K562 (cell line): ENCODE measurements around the gene EXD2. TPM values are rescaled to one million over a fixed set of nuclear protein-coding genes. Genes with fewer than 3 reads are reported as not detected.

Experiments
- ATF7 ChIP-seq: fragments of 450-650 bp; IDR thresholded peaks from 2 replicates; pipeline ENCODE4 v1.7.1; 2014; ENCODE audit warnings: mild to moderate bottlenecking, moderate library complexity
- C11orf30 ChIP-seq: fragments of 450-650 bp; IDR thresholded peaks from 2 replicates; pipeline ENCODE4 v1.6.1; 2016; ENCODE audit warnings: low read depth, mild to moderate bottlenecking
- CBX5 ChIP-seq: IDR thresholded peaks from 2 replicates; pipeline ENCODE4 v1.6.1; 2014; ENCODE audit warnings: low read depth, borderline replicate concordance
- ESRRA ChIP-seq: fragments of 450-650 bp; IDR thresholded peaks from 2 replicates; pipeline ENCODE4 v1.6.1; 2014; ENCODE audit warnings: low read depth, mild to moderate bottlenecking, moderate library complexity, borderline replicate concordance
- KLF10 ChIP-seq: fragments of 250-450 bp; sonication (Bioruptor Pico); IDR thresholded peaks from 2 replicates; pipeline ENCODE4 v1.6.1; 2021; ENCODE audit warnings: matching md5 sums
- NFYB ChIP-seq: IDR thresholded peaks from 2 replicates; pipeline ENCODE4 v1.6.1; 2011; ENCODE audit warnings: mild to moderate bottlenecking, moderate library complexity; ENCODE audit not compliant: insufficient read length; ENCODE audit errors: extremely low read depth
- RBBP5 ChIP-seq: fragments of 200-600 bp; sonication (generic); IDR thresholded peaks from 2 replicates; pipeline ENCODE4 v1.6.1; 2012; ENCODE audit warnings: borderline replicate concordance, mild to moderate bottlenecking, low read length, control low read depth, inconsistent platforms; ENCODE audit not compliant: insufficient read depth, poor library complexity, severe bottlenecking
- SP1 ChIP-seq: sonication (generic); formaldehyde crosslinking; IDR thresholded peaks from 2 replicates; pipeline ENCODE4 v1.8.1; 2022; ENCODE audit warnings: mild to moderate bottlenecking, missing genetic modification reagents
- TBP ChIP-seq: optimal IDR thresholded peaks from 2 replicates; pipeline ENCODE3; 2011; ENCODE audit warnings: low read depth, low read length, improper control_type of control experiment
- TCF7L2 ChIP-seq: fragments of 150-350 bp; IDR thresholded peaks from 2 replicates; pipeline ENCODE4 v1.6.1; 2016; ENCODE audit warnings: low read depth, mild to moderate bottlenecking, low read length, moderate library complexity
- YBX1 ChIP-seq: fragments of 450-650 bp; IDR thresholded peaks from 2 replicates; pipeline ENCODE4 v1.7.1; 2016; ENCODE audit warnings: mild to moderate bottlenecking
- ZFX ChIP-seq: sonication (generic); formaldehyde crosslinking; IDR thresholded peaks from 2 replicates; pipeline ENCODE4 v1.8.0; 2022; ENCODE audit warnings: mild to moderate bottlenecking, missing genetic modification reagents, moderate library complexity
- ZNF24 ChIP-seq: fragments of 450-650 bp; IDR thresholded peaks from 2 replicates; pipeline ENCODE4 v1.6.1; 2016
- ZNF263 ChIP-seq: sonication (generic); formaldehyde crosslinking; IDR thresholded peaks from 2 replicates; pipeline ENCODE4 v1.8.0; 2022; ENCODE audit warnings: mild to moderate bottlenecking, missing genetic modification reagents, borderline replicate concordance
- polyA plus RNA-seq, 8 experiments: library from polyadenylated mRNA; depleted of rRNA in 4 of 8; stranded (reverse) in 5 of 8; unstranded in 3 of 8; fragments of >200 nt; fragmentation: Nextera tagmentation in 2 of 8; fragmentation: Illumina TruSeq in 1 of 8; extraction: Ambion mirVana in 2 of 8; extraction: Trizol in 1 of 8; gene quantifications; 2 replicates each; pipeline versions ENCODE4 v1.2.1 to v1.2.3, GENCODE V29; 2011 to 2014; ENCODE audit warnings: inconsistent platforms in 1 of 8, missing spikeins in 1 of 8
- total RNA-seq, 7 experiments: library from RNA; depleted of rRNA in 6 of 7; stranded (reverse); fragments of >200 nt in 6 of 7; fragmentation: Illumina TruSeq in 2 of 7; extraction: Trizol in 2 of 7; gene quantifications; 2 replicates each; pipeline versions ENCODE4 v1.2.1 to v1.2.3, GENCODE V29; 2011 to 2021; ENCODE audit warnings: low replicate concordance in 1 of 7
- TF ChIP-seq, protein P1 (sequence below), 2 experiments: fragments of 150-350 bp in 1 of 2; IDR thresholded peaks; 2 replicates each; pipeline ENCODE4 v1.6.1; 2012 to 2016; ENCODE audit warnings: low read depth in 2 of 2, low read length in 2 of 2, mild to moderate bottlenecking in 1 of 2, moderate library complexity in 1 of 2
- TF ChIP-seq, protein P2 (sequence below): IDR thresholded peaks from 2 replicates; pipeline ENCODE4 v1.6.1; 2011; ENCODE audit warnings: borderline replicate concordance, low read depth, mild to moderate bottlenecking, moderate library complexity, low read length; ENCODE audit not compliant: insufficient read depth, poor library complexity, severe bottlenecking
- TF ChIP-seq, protein P3 (sequence below): sonication (generic); formaldehyde crosslinking; IDR thresholded peaks from 2 replicates; pipeline ENCODE4 v1.8.0; 2023; ENCODE audit warnings: mild to moderate bottlenecking, missing genetic modification reagents

Gene EXD2
- total and polyA plus RNA-seq, 9 of the 15 experiments (the other 6 are each of a cell fraction or from before 2014, with no cell fraction given) = 1.6 to 7.5 (median 3.7) TPM

DNA sequence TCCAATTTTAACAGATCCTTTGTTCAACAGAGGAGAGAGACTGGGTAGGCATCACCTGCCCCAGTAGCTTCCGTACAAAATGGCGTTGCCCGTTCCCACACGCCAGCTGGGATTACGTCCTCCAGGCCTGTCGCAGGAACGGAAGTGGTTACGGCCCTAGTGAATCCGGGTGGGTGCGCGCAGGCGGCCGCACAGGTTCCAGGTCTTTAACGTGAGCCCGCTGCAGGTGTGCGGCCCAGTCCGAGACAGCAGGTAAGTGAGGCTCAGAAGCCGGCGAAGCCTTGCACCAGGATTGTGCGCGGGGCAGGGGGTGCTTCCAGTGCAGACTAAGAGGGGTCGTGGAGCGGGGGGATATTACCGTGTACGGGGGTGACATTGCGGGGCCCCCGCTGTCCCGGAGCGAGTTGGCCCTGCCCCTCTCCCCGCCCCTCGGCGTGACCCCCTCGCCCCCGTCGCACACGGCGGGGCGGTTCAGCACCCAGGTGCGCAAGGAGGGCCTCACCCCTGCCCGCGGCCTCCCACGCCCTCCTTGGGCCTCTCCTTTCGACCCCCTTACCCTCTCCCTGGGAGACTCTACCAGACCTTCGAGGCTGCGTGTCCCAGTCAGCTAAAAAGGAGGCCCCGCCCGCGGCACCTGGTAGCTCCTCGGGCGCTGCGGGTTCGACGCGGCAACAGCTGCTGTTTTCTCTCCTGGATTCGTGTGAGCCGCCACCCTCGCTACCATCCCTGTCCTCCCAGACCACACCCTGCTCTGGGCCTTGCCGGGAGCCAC, at the start of gene EXD2 (continued):
- TF ChIP-seq, protein P1, sequence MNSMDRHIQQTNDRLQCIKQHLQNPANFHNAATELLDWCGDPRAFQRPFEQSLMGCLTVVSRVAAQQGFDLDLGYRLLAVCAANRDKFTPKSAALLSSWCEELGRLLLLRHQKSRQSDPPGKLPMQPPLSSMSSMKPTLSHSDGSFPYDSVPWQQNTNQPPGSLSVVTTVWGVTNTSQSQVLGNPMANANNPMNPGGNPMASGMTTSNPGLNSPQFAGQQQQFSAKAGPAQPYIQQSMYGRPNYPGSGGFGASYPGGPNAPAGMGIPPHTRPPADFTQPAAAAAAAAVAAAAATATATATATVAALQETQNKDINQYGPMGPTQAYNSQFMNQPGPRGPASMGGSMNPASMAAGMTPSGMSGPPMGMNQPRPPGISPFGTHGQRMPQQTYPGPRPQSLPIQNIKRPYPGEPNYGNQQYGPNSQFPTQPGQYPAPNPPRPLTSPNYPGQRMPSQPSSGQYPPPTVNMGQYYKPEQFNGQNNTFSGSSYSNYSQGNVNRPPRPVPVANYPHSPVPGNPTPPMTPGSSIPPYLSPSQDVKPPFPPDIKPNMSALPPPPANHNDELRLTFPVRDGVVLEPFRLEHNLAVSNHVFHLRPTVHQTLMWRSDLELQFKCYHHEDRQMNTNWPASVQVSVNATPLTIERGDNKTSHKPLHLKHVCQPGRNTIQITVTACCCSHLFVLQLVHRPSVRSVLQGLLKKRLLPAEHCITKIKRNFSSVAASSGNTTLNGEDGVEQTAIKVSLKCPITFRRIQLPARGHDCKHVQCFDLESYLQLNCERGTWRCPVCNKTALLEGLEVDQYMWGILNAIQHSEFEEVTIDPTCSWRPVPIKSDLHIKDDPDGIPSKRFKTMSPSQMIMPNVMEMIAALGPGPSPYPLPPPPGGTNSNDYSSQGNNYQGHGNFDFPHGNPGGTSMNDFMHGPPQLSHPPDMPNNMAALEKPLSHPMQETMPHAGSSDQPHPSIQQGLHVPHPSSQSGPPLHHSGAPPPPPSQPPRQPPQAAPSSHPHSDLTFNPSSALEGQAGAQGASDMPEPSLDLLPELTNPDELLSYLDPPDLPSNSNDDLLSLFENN (IDR thresholded peaks at IDR 0.05; ENCODE audit: low read depth in 2 of 2, low read length in 2 of 2) = peak in 1 of 2 experiments; percentile 19; a peak in 1 of 4 replicates
- TF ChIP-seq ESRRA (peak; percentile 93), RBBP5 (peak; percentile 61), C11orf30 (peak; percentile 61; the same call in 1 of the 2 replicates), KLF10 (no peak), SP1 (CRISPR knock-in tag) (peak; percentile 56), TCF7L2 (peak; percentile 93), ZNF263 (CRISPR knock-in tag) (no peak), ZNF24 (peak; percentile 19; the same call in 1 of the 2 replicates), CBX5 (no peak), YBX1 (no peak), ZFX (CRISPR knock-in tag) (peak; percentile 95), TBP (peak; percentile 65), ATF7 (peak; percentile 90), NFYB (no peak)
- TF ChIP-seq, protein P2, sequence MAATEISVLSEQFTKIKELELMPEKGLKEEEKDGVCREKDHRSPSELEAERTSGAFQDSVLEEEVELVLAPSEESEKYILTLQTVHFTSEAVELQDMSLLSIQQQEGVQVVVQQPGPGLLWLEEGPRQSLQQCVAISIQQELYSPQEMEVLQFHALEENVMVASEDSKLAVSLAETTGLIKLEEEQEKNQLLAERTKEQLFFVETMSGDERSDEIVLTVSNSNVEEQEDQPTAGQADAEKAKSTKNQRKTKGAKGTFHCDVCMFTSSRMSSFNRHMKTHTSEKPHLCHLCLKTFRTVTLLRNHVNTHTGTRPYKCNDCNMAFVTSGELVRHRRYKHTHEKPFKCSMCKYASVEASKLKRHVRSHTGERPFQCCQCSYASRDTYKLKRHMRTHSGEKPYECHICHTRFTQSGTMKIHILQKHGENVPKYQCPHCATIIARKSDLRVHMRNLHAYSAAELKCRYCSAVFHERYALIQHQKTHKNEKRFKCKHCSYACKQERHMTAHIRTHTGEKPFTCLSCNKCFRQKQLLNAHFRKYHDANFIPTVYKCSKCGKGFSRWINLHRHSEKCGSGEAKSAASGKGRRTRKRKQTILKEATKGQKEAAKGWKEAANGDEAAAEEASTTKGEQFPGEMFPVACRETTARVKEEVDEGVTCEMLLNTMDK = no peak
- TF ChIP-seq, protein P3, sequence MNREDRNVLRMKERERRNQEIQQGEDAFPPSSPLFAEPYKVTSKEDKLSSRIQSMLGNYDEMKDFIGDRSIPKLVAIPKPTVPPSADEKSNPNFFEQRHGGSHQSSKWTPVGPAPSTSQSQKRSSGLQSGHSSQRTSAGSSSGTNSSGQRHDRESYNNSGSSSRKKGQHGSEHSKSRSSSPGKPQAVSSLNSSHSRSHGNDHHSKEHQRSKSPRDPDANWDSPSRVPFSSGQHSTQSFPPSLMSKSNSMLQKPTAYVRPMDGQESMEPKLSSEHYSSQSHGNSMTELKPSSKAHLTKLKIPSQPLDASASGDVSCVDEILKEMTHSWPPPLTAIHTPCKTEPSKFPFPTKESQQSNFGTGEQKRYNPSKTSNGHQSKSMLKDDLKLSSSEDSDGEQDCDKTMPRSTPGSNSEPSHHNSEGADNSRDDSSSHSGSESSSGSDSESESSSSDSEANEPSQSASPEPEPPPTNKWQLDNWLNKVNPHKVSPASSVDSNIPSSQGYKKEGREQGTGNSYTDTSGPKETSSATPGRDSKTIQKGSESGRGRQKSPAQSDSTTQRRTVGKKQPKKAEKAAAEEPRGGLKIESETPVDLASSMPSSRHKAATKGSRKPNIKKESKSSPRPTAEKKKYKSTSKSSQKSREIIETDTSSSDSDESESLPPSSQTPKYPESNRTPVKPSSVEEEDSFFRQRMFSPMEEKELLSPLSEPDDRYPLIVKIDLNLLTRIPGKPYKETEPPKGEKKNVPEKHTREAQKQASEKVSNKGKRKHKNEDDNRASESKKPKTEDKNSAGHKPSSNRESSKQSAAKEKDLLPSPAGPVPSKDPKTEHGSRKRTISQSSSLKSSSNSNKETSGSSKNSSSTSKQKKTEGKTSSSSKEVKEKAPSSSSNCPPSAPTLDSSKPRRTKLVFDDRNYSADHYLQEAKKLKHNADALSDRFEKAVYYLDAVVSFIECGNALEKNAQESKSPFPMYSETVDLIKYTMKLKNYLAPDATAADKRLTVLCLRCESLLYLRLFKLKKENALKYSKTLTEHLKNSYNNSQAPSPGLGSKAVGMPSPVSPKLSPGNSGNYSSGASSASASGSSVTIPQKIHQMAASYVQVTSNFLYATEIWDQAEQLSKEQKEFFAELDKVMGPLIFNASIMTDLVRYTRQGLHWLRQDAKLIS (CRISPR knock-in tag) = no peak
